ENCODE data around the gene IL18BP.

Gene IL18BP

DNA sequence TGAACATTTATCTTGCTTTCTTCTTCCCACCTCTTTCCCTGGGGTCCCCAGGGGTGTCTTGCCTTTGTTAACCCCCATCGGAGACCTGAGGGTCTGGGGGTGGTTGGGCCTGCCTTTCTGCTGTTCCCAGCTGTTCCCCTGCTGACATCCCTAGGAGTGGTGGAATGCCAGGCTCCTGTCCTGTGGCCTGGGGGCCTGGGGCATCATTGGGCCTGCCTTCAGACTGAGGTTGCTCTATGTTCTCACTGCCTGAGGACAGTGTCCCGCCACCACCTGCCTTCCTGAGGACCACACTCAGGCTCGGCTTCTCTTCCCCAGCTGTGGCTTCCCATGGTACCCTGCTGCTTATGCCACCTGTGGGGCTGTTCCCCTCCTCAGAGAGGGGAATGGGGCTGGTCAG is 1.1 kb upstream of the IL18BP start:
- H3K4me3 ChIP-seq (ENCODE audit: low read depth, low read length): no peak overlapping the region
- no peaks in the 10 kb centered on the region for H3K9me3 ChIP-seq (ENCODE audit: control insufficient read depth, insufficient read depth, low read length)
- no peaks in the 10 kb centered on the region for H3K27me3 ChIP-seq (ENCODE audit: control insufficient read depth, insufficient read depth, low read length)
- H3K9ac ChIP-seq (ENCODE audit: low read depth, low read length): no peak overlapping the region
- no peaks in the 10 kb centered on the region for H3K4me1 ChIP-seq (ENCODE audit: control insufficient read depth, insufficient read depth, low read length)
- H3K36me3 ChIP-seq (ENCODE audit: control insufficient read depth, insufficient read depth, low read length): peaks cover 32% of the 10 kb centered on the region

DNA sequence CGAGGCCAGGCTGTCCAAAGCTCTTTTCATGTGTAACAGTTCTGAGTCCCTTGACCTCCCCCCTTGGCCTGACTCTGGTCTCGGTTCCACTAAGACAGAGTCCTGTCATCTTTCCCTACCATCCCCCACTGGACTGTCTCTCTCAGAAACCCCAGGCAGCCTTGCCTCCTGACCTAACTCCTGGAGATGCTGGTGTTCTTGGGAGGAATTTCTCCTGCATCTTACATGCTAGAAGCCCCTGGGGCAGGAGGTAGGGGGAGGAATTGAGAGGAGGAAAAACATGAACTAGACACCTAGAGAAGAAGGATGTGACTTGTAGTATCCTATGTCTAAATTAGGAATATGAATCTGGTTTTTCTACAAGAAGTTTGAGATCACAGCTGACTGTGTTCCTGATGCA is 648 bp upstream of the IL18BP start:
- no peaks in the 10 kb centered on the region for H3K9me3 ChIP-seq (ENCODE audit: control insufficient read depth, insufficient read depth, low read length)
- H3K4me3 ChIP-seq (ENCODE audit: low read depth, low read length): no peak overlapping the region
- H3K27me3 ChIP-seq (ENCODE audit: control insufficient read depth, insufficient read depth, low read length): no peaks in the 10 kb centered on the region
- no peaks in the 10 kb centered on the region for H3K4me1 ChIP-seq (ENCODE audit: control insufficient read depth, insufficient read depth, low read length)
- H3K36me3 ChIP-seq (ENCODE audit: control insufficient read depth, insufficient read depth, low read length): peaks cover 36% of the 10 kb centered on the region
- H3K9ac ChIP-seq (ENCODE audit: low read depth, low read length): no peak overlapping the region

DNA sequence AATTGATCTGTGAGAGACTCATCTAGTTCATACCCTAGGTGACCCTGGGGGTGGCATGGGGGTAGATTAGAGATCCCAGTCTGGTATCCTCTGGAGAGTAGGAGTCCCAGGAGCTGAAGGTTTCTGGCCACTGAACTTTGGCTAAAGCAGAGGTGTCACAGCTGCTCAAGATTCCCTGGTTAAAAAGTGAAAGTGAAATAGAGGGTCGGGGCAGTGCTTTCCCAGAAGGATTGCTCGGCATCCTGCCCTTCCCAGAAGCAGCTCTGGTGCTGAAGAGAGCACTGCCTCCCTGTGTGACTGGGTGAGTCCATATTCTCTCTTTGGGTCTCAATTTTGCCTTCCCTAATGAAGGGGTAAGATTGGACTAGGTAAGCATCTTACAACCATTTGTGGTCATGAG is 653 bp downstream of the IL18BP start:
- H3K27me3 ChIP-seq (ENCODE audit: control insufficient read depth, insufficient read depth, low read length): no peaks in the 10 kb centered on the region
- no peaks in the 10 kb centered on the region for H3K9me3 ChIP-seq (ENCODE audit: control insufficient read depth, insufficient read depth, low read length)
- no peak overlapping the region for H3K9ac ChIP-seq (ENCODE audit: low read depth, low read length)
- peaks cover 49% of the 10 kb centered on the region for H3K36me3 ChIP-seq (ENCODE audit: control insufficient read depth, insufficient read depth, low read length)
- no peak overlapping the region for H3K4me3 ChIP-seq (ENCODE audit: low read depth, low read length)
- H3K4me1 ChIP-seq (ENCODE audit: control insufficient read depth, insufficient read depth, low read length): no peaks in the 10 kb centered on the region

DNA sequence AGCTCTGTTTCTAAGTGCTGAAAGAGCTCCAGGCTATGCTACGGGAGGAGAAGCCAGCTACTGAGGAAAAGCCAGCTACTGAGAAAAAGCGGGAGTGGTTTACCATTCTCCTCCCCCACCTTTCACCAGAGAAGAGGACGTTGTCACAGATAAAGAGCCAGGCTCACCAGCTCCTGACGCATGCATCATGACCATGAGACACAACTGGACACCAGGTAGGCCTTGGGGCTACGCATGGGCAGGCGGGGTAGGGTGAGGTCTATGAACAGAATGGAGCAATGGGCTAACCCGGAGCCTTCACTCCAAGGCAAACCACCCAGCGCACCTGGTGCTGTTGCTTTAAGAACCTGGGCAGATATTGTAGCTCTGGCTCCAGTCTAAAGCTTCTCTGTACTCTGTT is 1.1 kb downstream of the IL18BP start:
- no peaks in the 10 kb centered on the region for H3K4me1 ChIP-seq (ENCODE audit: control insufficient read depth, insufficient read depth, low read length)
- no peak overlapping the region for H3K4me3 ChIP-seq (ENCODE audit: low read depth, low read length)
- no peaks in the 10 kb centered on the region for H3K27me3 ChIP-seq (ENCODE audit: control insufficient read depth, insufficient read depth, low read length)
- no peaks in the 10 kb centered on the region for H3K9me3 ChIP-seq (ENCODE audit: control insufficient read depth, insufficient read depth, low read length)
- H3K36me3 ChIP-seq (ENCODE audit: control insufficient read depth, insufficient read depth, low read length): peaks cover 52% of the 10 kb centered on the region
- no peak overlapping the region for H3K9ac ChIP-seq (ENCODE audit: low read depth, low read length)

DNA sequence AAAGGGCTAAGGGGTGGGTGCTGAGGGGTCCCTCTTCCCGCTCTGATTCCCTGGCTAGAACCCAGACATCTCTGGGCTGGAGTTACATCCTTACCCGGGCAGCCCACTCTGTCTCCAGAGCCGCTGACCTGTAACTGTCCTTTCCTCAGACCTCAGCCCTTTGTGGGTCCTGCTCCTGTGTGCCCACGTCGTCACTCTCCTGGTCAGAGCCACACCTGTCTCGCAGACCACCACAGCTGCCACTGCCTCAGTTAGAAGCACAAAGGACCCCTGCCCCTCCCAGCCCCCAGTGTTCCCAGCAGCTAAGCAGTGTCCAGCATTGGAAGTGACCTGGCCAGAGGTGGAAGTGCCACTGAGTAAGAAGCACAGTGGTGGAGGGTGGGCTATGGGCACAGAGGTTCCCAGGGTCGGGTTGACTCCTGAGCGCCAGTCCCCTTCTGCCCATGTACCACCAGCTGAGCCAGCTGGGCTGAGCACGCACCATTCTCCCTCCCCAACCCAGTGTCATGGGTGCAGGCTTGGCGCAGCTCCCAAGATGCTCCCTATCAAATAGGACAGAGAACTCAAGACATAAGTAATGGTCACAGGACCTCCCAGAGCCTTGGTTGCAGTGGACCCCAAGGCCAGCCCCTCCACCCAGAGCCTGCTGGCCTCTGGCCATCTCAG is 1.6 kb downstream of the IL18BP start:
- Histone ChIP-seq H3K4me1 (ENCODE audit: control insufficient read depth, insufficient read depth, low read length) (no peaks in the 10 kb centered on the region), H3K27me3 (ENCODE audit: control insufficient read depth, insufficient read depth, low read length) (no peaks in the 10 kb centered on the region), H3K9me3 (ENCODE audit: control insufficient read depth, insufficient read depth, low read length) (no peaks in the 10 kb centered on the region), H3K9ac (ENCODE audit: low read depth, low read length) (no peak overlapping the region), H3K36me3 (ENCODE audit: control insufficient read depth, insufficient read depth, low read length) (peaks cover 58% of the 10 kb centered on the region), H3K4me3 (ENCODE audit: low read depth, low read length) (no peak overlapping the region)

DNA sequence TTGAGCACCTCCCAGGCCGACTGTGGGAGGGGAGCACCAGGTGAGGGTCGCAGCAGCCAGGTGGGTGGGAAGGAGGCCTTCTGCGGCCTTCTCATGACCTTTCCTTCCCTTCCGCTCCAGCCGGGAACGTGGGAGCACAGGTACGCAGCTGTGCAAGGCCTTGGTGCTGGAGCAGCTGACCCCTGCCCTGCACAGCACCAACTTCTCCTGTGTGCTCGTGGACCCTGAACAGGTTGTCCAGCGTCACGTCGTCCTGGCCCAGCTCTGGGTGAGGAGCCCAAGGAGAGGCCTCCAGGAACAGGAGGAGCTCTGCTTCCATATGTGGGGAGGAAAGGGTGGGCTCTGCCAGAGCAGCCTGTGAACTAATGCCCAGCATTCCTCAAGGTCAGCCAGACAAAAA is 2.6 kb downstream of the IL18BP start:
- H3K9ac ChIP-seq (ENCODE audit: low read depth, low read length): no peak overlapping the region
- no peak overlapping the region for H3K4me3 ChIP-seq (ENCODE audit: low read depth, low read length)
- no peaks in the 10 kb centered on the region for H3K9me3 ChIP-seq (ENCODE audit: control insufficient read depth, insufficient read depth, low read length)
- H3K27me3 ChIP-seq (ENCODE audit: control insufficient read depth, insufficient read depth, low read length): no peaks in the 10 kb centered on the region
- H3K4me1 ChIP-seq (ENCODE audit: control insufficient read depth, insufficient read depth, low read length): no peaks in the 10 kb centered on the region
- H3K36me3 ChIP-seq (ENCODE audit: control insufficient read depth, insufficient read depth, low read length): peaks cover 67% of the 10 kb centered on the region

DNA sequence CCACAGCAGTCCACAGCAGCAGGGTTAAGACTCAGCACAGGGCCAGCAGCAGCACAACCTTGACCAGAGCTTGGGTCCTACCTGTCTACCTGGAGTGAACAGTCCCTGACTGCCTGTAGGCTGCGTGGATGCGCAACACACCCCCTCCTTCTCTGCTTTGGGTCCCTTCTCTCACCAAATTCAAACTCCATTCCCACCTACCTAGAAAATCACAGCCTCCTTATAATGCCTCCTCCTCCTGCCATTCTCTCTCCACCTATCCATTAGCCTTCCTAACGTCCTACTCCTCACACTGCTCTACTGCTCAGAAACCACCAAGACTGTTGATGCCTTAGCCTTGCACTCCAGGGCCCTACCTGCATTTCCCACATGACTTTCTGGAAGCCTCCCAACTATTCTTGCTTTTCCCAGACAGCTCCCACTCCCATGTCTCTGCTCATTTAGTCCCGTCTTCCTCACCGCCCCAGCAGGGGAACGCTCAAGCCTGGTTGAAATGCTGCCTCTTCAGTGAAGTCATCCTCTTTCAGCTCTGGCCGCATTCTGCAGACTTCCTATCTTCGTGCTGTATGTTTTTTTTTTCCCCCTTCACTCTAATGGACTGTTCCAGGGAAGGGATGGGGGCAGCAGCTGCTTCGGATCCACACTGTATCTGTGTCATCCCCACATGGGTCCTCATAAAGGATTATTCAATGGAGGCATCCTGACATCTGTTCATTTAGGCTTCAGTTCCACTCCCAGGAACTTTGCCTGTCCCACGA is 3.3 kb downstream of the IL18BP start:
- H3K27me3 ChIP-seq (ENCODE audit: control insufficient read depth, insufficient read depth, low read length): no peaks in the 10 kb centered on the region
- no peak overlapping the region for H3K9ac ChIP-seq (ENCODE audit: low read depth, low read length)
- peaks cover 69% of the 10 kb centered on the region for H3K36me3 ChIP-seq (ENCODE audit: control insufficient read depth, insufficient read depth, low read length)
- H3K4me3 ChIP-seq (ENCODE audit: low read depth, low read length): no peak overlapping the region
- no peaks in the 10 kb centered on the region for H3K9me3 ChIP-seq (ENCODE audit: control insufficient read depth, insufficient read depth, low read length)
- no peaks in the 10 kb centered on the region for H3K4me1 ChIP-seq (ENCODE audit: control insufficient read depth, insufficient read depth, low read length)

DNA sequence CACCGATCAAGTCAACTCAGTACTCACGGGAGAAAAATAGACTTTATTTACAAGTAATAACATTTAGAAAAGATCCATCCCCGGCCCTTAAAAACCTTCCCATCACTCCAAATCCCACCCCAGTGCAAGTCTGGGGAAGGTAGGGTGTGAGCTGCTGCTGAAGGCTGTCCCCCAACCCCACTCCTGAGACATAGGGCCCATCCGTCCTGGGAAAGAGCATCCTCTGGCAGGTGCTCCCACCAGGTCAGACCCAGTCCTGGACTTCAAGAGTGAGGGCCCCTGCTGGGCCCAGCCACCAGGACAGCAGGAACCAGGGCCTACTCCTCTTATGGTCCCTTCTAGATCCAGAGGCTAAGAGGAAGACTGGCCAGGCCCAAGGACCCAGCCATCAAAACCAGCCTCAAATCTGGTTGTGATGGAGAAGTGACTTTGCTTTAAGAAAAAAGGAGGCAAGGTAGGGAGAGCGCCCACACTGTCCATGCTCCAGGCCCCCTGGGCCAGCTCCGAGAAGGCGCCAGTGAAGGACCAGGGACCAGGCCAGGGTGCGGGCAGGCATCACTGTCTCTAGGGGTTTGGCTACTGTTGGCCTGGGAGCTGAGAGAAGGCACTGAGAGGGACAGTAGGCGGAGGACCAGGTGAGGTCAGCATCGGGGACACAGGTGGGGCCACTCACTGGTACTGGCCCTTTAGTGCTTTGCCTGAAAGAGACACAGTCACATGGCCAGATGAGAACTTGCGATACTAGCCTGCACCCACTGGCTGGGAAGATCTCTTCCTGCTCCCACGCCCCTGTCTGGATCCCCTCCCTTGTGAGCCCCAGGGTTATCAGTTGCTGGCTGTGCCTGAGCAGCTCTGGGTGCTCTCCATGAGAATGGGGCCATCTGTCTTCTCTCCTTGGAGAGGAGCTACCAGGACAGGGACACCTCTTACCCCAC is 4.4 kb downstream of the IL18BP start:
- peaks cover 79% of the 10 kb centered on the region for H3K36me3 ChIP-seq (ENCODE audit: control insufficient read depth, insufficient read depth, low read length)
- no peaks in the 10 kb centered on the region for H3K9me3 ChIP-seq (ENCODE audit: control insufficient read depth, insufficient read depth, low read length)
- no peaks in the 10 kb centered on the region for H3K4me1 ChIP-seq (ENCODE audit: control insufficient read depth, insufficient read depth, low read length)
- no peak overlapping the region for H3K9ac ChIP-seq (ENCODE audit: low read depth, low read length)
- H3K27me3 ChIP-seq (ENCODE audit: control insufficient read depth, insufficient read depth, low read length): no peaks in the 10 kb centered on the region
- no peak overlapping the region for H3K4me3 ChIP-seq (ENCODE audit: low read depth, low read length)

DNA sequence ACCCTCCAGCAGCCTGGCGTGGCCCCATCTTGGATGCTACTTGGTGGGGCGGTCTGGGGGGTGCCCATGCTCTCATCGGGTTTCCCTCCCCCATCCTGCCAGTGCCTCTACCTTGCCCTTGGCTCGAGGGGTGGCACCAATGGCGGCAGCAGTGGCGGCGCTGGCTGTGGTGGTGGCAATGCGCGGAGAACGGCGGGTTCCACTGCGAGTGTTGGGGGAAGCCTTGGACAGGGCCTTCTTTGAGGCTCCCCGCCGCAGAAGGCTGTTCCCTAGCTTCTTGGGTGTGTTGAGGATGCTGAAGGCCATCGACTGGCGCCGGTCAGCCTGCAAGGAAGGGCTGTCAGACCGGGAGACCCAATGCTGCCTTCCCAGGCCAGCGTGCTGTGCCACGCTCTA is 5.1 kb downstream of the IL18BP start:
- Histone ChIP-seq H3K9ac (ENCODE audit: low read depth, low read length) (no peak overlapping the region), H3K4me3 (ENCODE audit: low read depth, low read length) (no peak overlapping the region), H3K27me3 (ENCODE audit: control insufficient read depth, insufficient read depth, low read length) (no peaks in the 10 kb centered on the region), H3K36me3 (ENCODE audit: control insufficient read depth, insufficient read depth, low read length) (peaks cover 85% of the 10 kb centered on the region), H3K4me1 (ENCODE audit: control insufficient read depth, insufficient read depth, low read length) (no peaks in the 10 kb centered on the region), H3K9me3 (ENCODE audit: control insufficient read depth, insufficient read depth, low read length) (no peaks in the 10 kb centered on the region)

DNA sequence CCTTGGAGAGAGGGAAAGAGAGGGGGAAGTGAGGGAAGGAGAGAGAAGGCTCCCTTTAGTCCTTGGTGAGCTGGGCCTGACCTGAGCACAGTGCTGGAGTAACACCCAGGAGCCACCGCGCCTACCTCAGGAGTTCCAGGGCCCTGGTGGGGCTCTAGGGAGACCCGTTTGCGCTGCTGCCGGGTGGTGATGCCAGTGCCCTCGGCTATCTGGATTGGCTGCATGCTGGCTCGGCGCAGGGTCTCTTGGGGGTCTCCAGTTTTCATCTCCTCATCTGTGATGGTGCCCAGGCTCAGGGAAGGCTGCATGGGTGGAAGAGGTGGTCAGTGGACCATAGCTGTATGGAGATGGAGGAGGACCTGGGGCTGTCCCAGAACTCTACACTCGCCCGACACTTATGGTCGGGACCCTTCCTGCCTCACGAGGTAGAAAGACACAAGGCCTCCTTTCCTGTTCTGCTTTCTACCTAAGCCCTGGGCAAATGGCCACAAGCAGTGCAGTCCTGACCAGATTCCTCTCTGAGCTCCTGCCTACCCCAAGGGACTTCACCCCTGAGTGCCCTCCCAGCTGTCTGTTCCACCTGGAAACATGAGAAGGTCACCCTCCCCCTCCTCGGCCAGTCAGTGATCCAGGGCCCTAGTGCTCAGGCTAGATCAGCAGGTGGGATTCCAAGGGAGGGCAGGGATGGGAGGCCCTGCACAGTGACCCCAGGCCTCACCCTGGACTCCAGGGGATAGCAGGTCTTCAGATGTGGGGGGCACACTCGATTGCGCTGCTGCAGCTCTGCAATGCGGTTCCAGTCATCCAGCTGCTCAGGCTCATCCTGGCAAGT is 6.0 kb downstream of the IL18BP start:
- Histone ChIP-seq H3K27me3 (ENCODE audit: control insufficient read depth, insufficient read depth, low read length) (no peaks in the 10 kb centered on the region), H3K36me3 (ENCODE audit: control insufficient read depth, insufficient read depth, low read length) (peaks cover 83% of the 10 kb centered on the region), H3K4me1 (ENCODE audit: control insufficient read depth, insufficient read depth, low read length) (no peaks in the 10 kb centered on the region), H3K4me3 (ENCODE audit: low read depth, low read length) (no peak overlapping the region), H3K9me3 (ENCODE audit: control insufficient read depth, insufficient read depth, low read length) (no peaks in the 10 kb centered on the region), H3K9ac (ENCODE audit: low read depth, low read length) (no peak overlapping the region)
